Measurements from ENCODE around the gene ARHGAP27.
"Not testable (repeated sequence)": the region's sequence is repeated elsewhere in the genome, so short reads cannot be mapped to it uniquely, and the experiment has no call there.

GRCh38 chr17:45343967-45344664, 88.6 kb downstream of the ARHGAP27 start:
- TF ChIP-seq CTCF (IDR thresholded peaks at IDR 0.05; ENCODE audit: poor library complexity); EZH2 (IDR thresholded peaks at IDR 0.05; ENCODE audit: borderline replicate concordance); EZH2phosphoT487 (IDR thresholded peaks at IDR 0.05; ENCODE audit: low read depth, severe bottlenecking, unreplicated experiment): not testable (repeated sequence)

All from hepatocyte (in vitro differentiated cells).